ENCODE results near the gene PURB. TPM values are rescaled to one million over a fixed set of nuclear protein-coding genes. Genes with fewer than 3 reads are reported as not detected.

Gene PURB
- total and polyA plus RNA-seq, 9 of the 15 experiments (the other 6 are each of a cell fraction or from before 2014, with no cell fraction given) = 1.6 to 14.1 (median 8.8) TPM

GRCh38 chr7:44885394-44886317 is at the start of gene PURB (continued):
- TF ChIP-seq ARID2 (IDR thresholded peaks at IDR 0.05) (no peak), GTF2F1 (IDR thresholded peaks at IDR 0.05; ENCODE audit: low read depth, low read length) (peak; percentile 83), MAZ (CRISPR knock-in tag; conservative IDR thresholded peaks at IDR 0.05 in 1 of 2, IDR thresholded peaks at IDR 0.05 in 1 of 2) (peak; percentile 73 to 95), ADNP (tag; IDR thresholded peaks at IDR 0.05) (no peak), TRIM28 (IDR thresholded peaks at IDR 0.05) (no peak), ZNF354B (CRISPR knock-in tag; IDR thresholded peaks at IDR 0.05) (no peak), FOXO4 (CRISPR knock-in tag; IDR thresholded peaks at IDR 0.05) (no peak), ZNF140 (CRISPR knock-in tag; IDR thresholded peaks at IDR 0.05) (no peak), NR4A1 (CRISPR knock-in tag; IDR thresholded peaks at IDR 0.05) (no peak), NR4A1 (tag; IDR thresholded peaks at IDR 0.05) (no peak), ZNF146 (CRISPR knock-in tag; IDR thresholded peaks at IDR 0.05; ENCODE audit: unreplicated experiment) (no peak), ZZZ3 (IDR thresholded peaks at IDR 0.05) (peak; percentile 50; the same call in 1 of the 2 replicates), CBX2 (IDR thresholded peaks at IDR 0.05; ENCODE audit: insufficient read depth, low read length, poor library complexity, severe bottlenecking) (no peak), RFX1 (IDR thresholded peaks at IDR 0.05) (no peak), NFE2 (IDR thresholded peaks at IDR 0.05; ENCODE audit: low read depth) (peak; percentile 92), ELK1 (CRISPR knock-in tag; IDR thresholded peaks at IDR 0.05) (no peak), AFF4 (CRISPR knock-in tag; IDR thresholded peaks at IDR 0.05) (peak; percentile 87; the same call in 1 of the 2 replicates), HNRNPK (IDR thresholded peaks at IDR 0.05; ENCODE audit: low read depth, low read length, poor library complexity, severe bottlenecking) (no peak), NCOR1 (IDR thresholded peaks at IDR 0.05) (peak; percentile 51), RBM17 (IDR thresholded peaks at IDR 0.05; ENCODE audit: borderline replicate concordance, low read depth, low read length) (no peak), NELFE (IDR thresholded peaks at IDR 0.05; ENCODE audit: insufficient read depth, insufficient read length) (no peak), CSDE1 (IDR thresholded peaks at IDR 0.05) (no peak; a peak in 1 of 4 replicates), ZEB2 (IDR thresholded peaks at IDR 0.05) (no peak), NFYB (IDR thresholded peaks at IDR 0.05; ENCODE audit: extremely low read depth, insufficient read length) (no peak)

Data from K562 (cell line).